ENCODE measurements around the gene ME1.
"Not testable (repeated sequence)": the region's sequence is repeated elsewhere in the genome, so short reads cannot be mapped to it uniquely, and the experiment has no call there.

Gene ME1

GRCh38 chr6:83354747-83355146 is 76.1 kb downstream of the ME1 start:
- DNase-seq (ENCODE audit: low read depth in 2 of 2): no peak

- DNase-seq (ENCODE audit: low read depth in 2 of 2): no peak
These were observed 78.3 kb downstream of the ME1 start for GRCh38 chr6:83352424-83353061.

GRCh38 chr6:83343121-83343520 is 87.7 kb downstream of the ME1 start:
- DNase-seq (ENCODE audit: low read depth in 2 of 2): no peak

GRCh38 chr6:83341765-83342164 is 89.1 kb downstream of the ME1 start:
- DNase-seq (ENCODE audit: low read depth in 2 of 2): no peak

GRCh38 chr6:83333916-83334315 is 96.9 kb downstream of the ME1 start:
- DNase-seq (ENCODE audit: low read depth in 2 of 2): not testable (repeated sequence)

- no peak for DNase-seq (ENCODE audit: low read depth in 2 of 2)
These were observed 97.4 kb downstream of the ME1 start for GRCh38 chr6:83333500-83333899.

GRCh38 chr6:83314693-83315092 is 116.2 kb downstream of the ME1 start:
- DNase-seq (ENCODE audit: low read depth in 2 of 2): no peak

- DNase-seq (ENCODE audit: low read depth in 2 of 2): no peak
These were observed 117.0 kb downstream of the ME1 start for GRCh38 chr6:83313882-83314281.

- DNase-seq (ENCODE audit: low read depth in 2 of 2): no peak
These were observed 119.6 kb downstream of the ME1 start for GRCh38 chr6:83311231-83311630.

- DNase-seq (ENCODE audit: low read depth in 2 of 2): no peak
These were observed 120.8 kb downstream of the ME1 start for GRCh38 chr6:83310046-83310445.

- no peak for DNase-seq (ENCODE audit: low read depth in 2 of 2)
These were observed 121.5 kb downstream of the ME1 start for GRCh38 chr6:83309344-83309743.

GRCh38 chr6:83308833-83309232 is 122.0 kb downstream of the ME1 start:
- DNase-seq (ENCODE audit: low read depth in 2 of 2): no peak

- DNase-seq (ENCODE audit: low read depth in 2 of 2): no peak
These were observed 123.0 kb downstream of the ME1 start for GRCh38 chr6:83307849-83308248.

- no peak for DNase-seq (ENCODE audit: low read depth in 2 of 2)
These were observed 127.4 kb downstream of the ME1 start for GRCh38 chr6:83303426-83303825.

GRCh38 chr6:83294676-83295075 is 136.2 kb downstream of the ME1 start:
- no peak for DNase-seq (ENCODE audit: low read depth in 2 of 2)

GRCh38 chr6:83292900-83293843 is 137.7 kb downstream of the ME1 start:
- no peak for DNase-seq (ENCODE audit: low read depth in 2 of 2)

- DNase-seq (ENCODE audit: low read depth in 2 of 2): not testable (repeated sequence)
These were observed 143.6 kb downstream of the ME1 start for GRCh38 chr6:83287298-83287697.

- DNase-seq (ENCODE audit: low read depth in 2 of 2): no peak
These were observed 144.9 kb downstream of the ME1 start for GRCh38 chr6:83285917-83286316.

- DNase-seq (ENCODE audit: low read depth in 2 of 2): no peak
These were observed 157.3 kb downstream of the ME1 start for GRCh38 chr6:83273596-83273995.

- DNase-seq (ENCODE audit: low read depth in 2 of 2): no peak
These were observed 159.7 kb downstream of the ME1 start for GRCh38 chr6:83270971-83271719.

GRCh38 chr6:83265384-83265783 is 165.5 kb downstream of the ME1 start:
- no peak for DNase-seq (ENCODE audit: low read depth in 2 of 2)

GRCh38 chr6:83260577-83260976 is 170.3 kb downstream of the ME1 start:
- no peak for DNase-seq (ENCODE audit: low read depth in 2 of 2)
